Neutrophil (primary cell): Measurements from ENCODE around the gene IDH2.

Experiments
- H3K27ac ChIP-seq: fragments of 200-600 bp; sonication (generic); 2 replicates; pipeline ENCODE4 v1.5.1; 2016; ENCODE audit warnings: mild to moderate bottlenecking, moderate library complexity
- H3K27me3 ChIP-seq: fragments of 200-600 bp; sonication (generic); 2 replicates; pipeline ENCODE4 v1.6.0; 2016; ENCODE audit warnings: mild to moderate bottlenecking
- H3K36me3 ChIP-seq: fragments of 200-600 bp; sonication (generic); 2 replicates; pipeline ENCODE4 v1.5.1; 2017
- H3K4me1 ChIP-seq, 2 experiments: fragments of 200-600 bp in 1 of 2; sonication (generic) in 1 of 2; 1 replicate in 1 of 2; 2 replicates in 1 of 2; pipeline versions ENCODE4 v1.5.1 to v1.6.1; 2013 to 2016; ENCODE audit warnings: low read depth in 1 of 2, low read length in 1 of 2, mild to moderate bottlenecking in 1 of 2, moderate library complexity in 1 of 2; ENCODE audit not compliant: control insufficient read depth in 1 of 2, insufficient read depth in 1 of 2
- H3K4me3 ChIP-seq, 2 experiments: fragments of 200-600 bp in 1 of 2; sonication (generic) in 1 of 2; 1 replicate in 1 of 2; 2 replicates in 1 of 2; pipeline ENCODE4 v1.5.1; 2013 to 2016; ENCODE audit warnings: low read depth in 1 of 2, low read length in 1 of 2, mild to moderate bottlenecking in 1 of 2, moderate library complexity in 1 of 2
- H3K9me3 ChIP-seq: fragments of 200-600 bp; sonication (generic); 2 replicates; pipeline ENCODE4 v1.5.1; 2016
- CTCF ChIP-seq: fragments of 200-600 bp; sonication (generic); IDR thresholded peaks from 2 replicates; pipeline ENCODE4 v1.5.1; 2016; ENCODE audit warnings: antibody characterized with exemption

The IDH2 gene

GRCh38 chr15:90106522-90107117 lies 4.4 kb upstream of the IDH2 start:
- Histone ChIP-seq H3K4me1 (peaks cover 5 to 11% of the 10 kb centered on the region in 2 experiments), H3K36me3 (no peaks in the 10 kb centered on the region), H3K4me3 (no peak overlapping the region), H3K27ac (no peak overlapping the region), H3K9me3 (no peaks in the 10 kb centered on the region), H3K27me3 (peaks cover 31% of the 10 kb centered on the region)
- no peak for TF ChIP-seq CTCF

- TF ChIP-seq CTCF = no peak
- H3K27me3 ChIP-seq = peaks cover 31% of the 10 kb centered on the region
- no peak overlapping the region for H3K27ac ChIP-seq
- no peak overlapping the region for H3K4me3 ChIP-seq
- H3K36me3 ChIP-seq = no peaks in the 10 kb centered on the region
- H3K9me3 ChIP-seq = no peaks in the 10 kb centered on the region
- H3K4me1 ChIP-seq = peaks cover 13 to 22% of the 10 kb centered on the region in 2 experiments
Observed at GRCh38 chr15:90105521-90105920, 3.3 kb upstream of the IDH2 start.

GRCh38 chr15:90104551-90104950 lies 2.3 kb upstream of the IDH2 start:
- no peaks in the 10 kb centered on the region for H3K36me3 ChIP-seq
- no peak overlapping the region for H3K4me3 ChIP-seq
- H3K9me3 ChIP-seq = no peaks in the 10 kb centered on the region
- H3K27ac ChIP-seq = no peak overlapping the region
- H3K4me1 ChIP-seq = peaks cover 19% of the 10 kb centered on the region in 2 experiments
- peaks cover 31% of the 10 kb centered on the region for H3K27me3 ChIP-seq
- no peak for TF ChIP-seq CTCF

GRCh38 chr15:90103701-90104329 lies 1.5 kb upstream of the IDH2 start:
- no peak for TF ChIP-seq CTCF
- peaks cover 19% of the 10 kb centered on the region in 2 experiments for H3K4me1 ChIP-seq
- no peak overlapping the region for H3K4me3 ChIP-seq
- H3K27me3 ChIP-seq = peaks cover 31% of the 10 kb centered on the region
- no peaks in the 10 kb centered on the region for H3K36me3 ChIP-seq
- no peak overlapping the region for H3K27ac ChIP-seq
- no peaks in the 10 kb centered on the region for H3K9me3 ChIP-seq

GRCh38 chr15:90101130-90101968 lies 919 bp downstream of the IDH2 start:
- Histone ChIP-seq H3K9me3 (no peaks in the 10 kb centered on the region), H3K4me3 (peak overlapping the region; percentile 72 to 73), H3K4me1 (peaks cover 33% of the 10 kb centered on the region in 2 experiments), H3K27me3 (peaks cover 28% of the 10 kb centered on the region), H3K36me3 (no peaks in the 10 kb centered on the region), H3K27ac (peak overlapping the region; percentile 78)
- no peak for TF ChIP-seq CTCF
